HEK293 (cell line): ENCODE data around the gene ZNF17.

ENCODE experiments used
- CTCF ChIA-PET: fragments of 350-600 bp; formaldehyde crosslinking; extraction: SDS; loops from one replicate; lab custom pipeline; 2021; ENCODE audit warnings: antibody characterized with exemption; lab: Yijun Ruan, JAX
- POLR2A ChIA-PET: fragments of 300-600 bp; formaldehyde crosslinking; extraction: SDS; loops from one replicate; lab custom pipeline; 2020; ENCODE audit warnings: antibody characterized with exemption, inconsistent platforms; lab: Yijun Ruan, JAX
- H3K27ac ChIP-seq: fragments of 200-500 bp; sonication (Bioruptor generic); 2 replicates; pipeline ENCODE4 v1.5.1; 2014; ENCODE audit warnings: low read depth, low read length, control low read depth, inconsistent platforms; ENCODE audit errors: extremely low read depth
- H3K36me3 ChIP-seq, 2 experiments: fragments of 200-500 bp in 1 of 2; sonication (Bioruptor generic) in 1 of 2; 1 replicate in 1 of 2; 2 replicates in 1 of 2; pipeline ENCODE4 v1.5.1; 2014 to 2017; ENCODE audit warnings: inconsistent platforms in 2 of 2, low read length in 2 of 2; ENCODE audit not compliant: control insufficient read depth in 2 of 2, insufficient read depth in 1 of 2
- H3K4me1 ChIP-seq: fragments of 200-500 bp; sonication (Bioruptor generic); 2 replicates; pipeline ENCODE4 v1.5.1; 2014; ENCODE audit warnings: mild to moderate bottlenecking, low read length, inconsistent platforms; ENCODE audit not compliant: control insufficient read depth, insufficient read depth
- H3K4me3 ChIP-seq: 2 replicates; pipeline ENCODE4 v1.5.1; 2011; ENCODE audit warnings: low read depth, mild to moderate bottlenecking, control low read depth, low read length, moderate library complexity
- H3K9me3 ChIP-seq: fragments of 200-500 bp; sonication (Bioruptor generic); 2 replicates; pipeline ENCODE4 v1.5.1; 2014; ENCODE audit warnings: low read depth, low read length, inconsistent platforms; ENCODE audit not compliant: control insufficient read depth, insufficient read depth
- SETDB1 ChIP-seq: IDR thresholded peaks from one replicate; pipeline ENCODE4 v1.6.1; 2017; ENCODE audit warnings: mild to moderate bottlenecking, low read length, moderate library complexity, mixed read lengths; ENCODE audit not compliant: insufficient read length
- SP2 ChIP-seq: fragments of 450-650 bp; formaldehyde crosslinking; IDR thresholded peaks from 2 replicates; pipeline ENCODE4 v1.5.1; 2016; ENCODE audit warnings: missing biosample characterization, missing genetic modification characterization
- TRIM28 ChIP-seq: IDR thresholded peaks from 2 replicates; pipeline ENCODE4 v1.6.1; 2011; ENCODE audit warnings: low read length, control low read depth, borderline replicate concordance
- ZBTB11 ChIP-seq: fragments of 450-650 bp; formaldehyde crosslinking; conservative IDR thresholded peaks from 2 replicates; pipeline ENCODE4 v1.5.1; 2016; ENCODE audit warnings: low read depth, missing biosample characterization, missing genetic modification characterization
- ZBTB49 ChIP-seq: fragments of 450-650 bp; formaldehyde crosslinking; IDR thresholded peaks from 2 replicates; pipeline ENCODE4 v1.5.1; 2016; ENCODE audit warnings: missing biosample characterization, missing genetic modification characterization, low read depth
- ZNF223 ChIP-seq: fragments of 450-650 bp; formaldehyde crosslinking; IDR thresholded peaks from 2 replicates; pipeline ENCODE4 v1.5.1; 2016; ENCODE audit warnings: missing biosample characterization, missing genetic modification characterization
- ZNF354C ChIP-seq: fragments of 450-650 bp; formaldehyde crosslinking; IDR thresholded peaks from 2 replicates; pipeline ENCODE4 v1.5.1; 2016; ENCODE audit warnings: missing biosample characterization, missing genetic modification characterization, low read depth, borderline replicate concordance
- ZNF768 ChIP-seq: fragments of 450-650 bp; formaldehyde crosslinking; IDR thresholded peaks from 2 replicates; pipeline ENCODE4 v1.5.1; 2018; ENCODE audit warnings: missing biosample characterization, mild to moderate bottlenecking, missing genetic modification characterization
- TF ChIP-seq, protein P1 (sequence below): fragments of 450-650 bp; formaldehyde crosslinking; IDR thresholded peaks from 2 replicates; pipeline ENCODE4 v1.5.1; 2016; ENCODE audit warnings: missing biosample characterization, missing genetic modification characterization
- TF ChIP-seq, protein P2 (sequence below): fragments of 450-650 bp; formaldehyde crosslinking; IDR thresholded peaks from 2 replicates; pipeline ENCODE4 v1.5.1; 2016; ENCODE audit warnings: missing biosample characterization, missing genetic modification characterization
- TF ChIP-seq, protein P3 (sequence below): fragments of 450-650 bp; formaldehyde crosslinking; IDR thresholded peaks from 2 replicates; pipeline ENCODE4 v1.5.1; 2016; ENCODE audit warnings: missing biosample characterization, missing genetic modification characterization

Gene ZNF17

DNA sequence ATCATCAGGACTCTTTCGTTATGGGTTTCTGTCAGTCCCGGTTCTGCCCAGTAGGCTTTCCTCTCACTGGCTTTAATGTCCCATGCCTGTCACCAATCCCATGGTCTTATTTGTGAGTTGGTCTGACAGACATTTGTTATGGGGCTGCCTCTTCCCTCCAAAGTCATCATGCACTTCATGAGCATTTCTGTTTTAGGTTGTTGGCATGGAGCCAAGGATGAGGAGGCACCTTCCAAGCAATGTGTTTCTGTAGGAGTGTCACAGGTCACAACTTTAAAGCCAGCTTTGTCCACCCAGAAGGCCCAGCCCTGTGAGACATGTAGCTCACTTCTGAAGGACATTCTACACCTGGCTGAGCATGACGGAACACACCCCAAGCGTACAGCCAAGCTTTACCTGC, 8.5 kb downstream of the ZNF17 start (continued):
- TF ChIP-seq ZBTB49 (tag by site-specific recombination), result no peak
- TF ChIP-seq, protein P1, sequence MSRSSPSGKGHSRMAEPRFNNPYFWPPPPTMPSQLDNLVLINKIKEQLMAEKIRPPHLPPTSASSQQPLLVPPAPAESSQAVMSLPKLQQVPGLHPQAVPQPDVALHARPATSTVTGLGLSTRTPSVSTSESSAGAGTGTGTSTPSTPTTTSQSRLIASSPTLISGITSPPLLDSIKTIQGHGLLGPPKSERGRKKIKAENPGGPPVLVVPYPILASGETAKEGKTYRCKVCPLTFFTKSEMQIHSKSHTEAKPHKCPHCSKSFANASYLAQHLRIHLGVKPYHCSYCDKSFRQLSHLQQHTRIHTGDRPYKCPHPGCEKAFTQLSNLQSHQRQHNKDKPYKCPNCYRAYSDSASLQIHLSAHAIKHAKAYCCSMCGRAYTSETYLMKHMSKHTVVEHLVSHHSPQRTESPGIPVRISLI (tag by site-specific recombination), result no peak
- TF ChIP-seq SP2 (tag by site-specific recombination), result no peak

- no peak overlapping the region for H3K4me3 ChIP-seq
- H3K4me1 ChIP-seq, result no peaks in the 10 kb centered on the region
- ChIA-PET POLR2A (no interaction called here), CTCF (interaction anchor here (1.6 to 2.8 kb wide), 2 partner anchors 14 to 15 kb away, joined by 3 to 8 read pairs; no protein-coding TSS in a partner anchor)
- no peak overlapping the region for H3K27ac ChIP-seq
- H3K36me3 ChIP-seq, result peaks cover 26 to 53% of the 10 kb centered on the region in 2 experiments
- TF ChIP-seq SETDB1 (peak; percentile 51), ZNF223 (tag by site-specific recombination) (no peak)
- no peaks in the 10 kb centered on the region; the same call in none of the 2 replicates for H3K9me3 ChIP-seq
Measured at GRCh38 chr19:57421037-57421436, 10.1 kb downstream of the ZNF17 start.

- H3K36me3 ChIP-seq, result peaks cover 11 to 19% of the 10 kb centered on the region in 2 experiments
- POLR2A ChIA-PET, result interaction anchor here (0.9 to 1.5 kb wide), 4 partner anchors 15 to 749 kb away, joined by 3 to 6 read pairs (median 3); partner anchors contain the start of genes TRAPPC2B, ZNF274, ZNF419 and ZNF547
Measured at GRCh38 chr19:57434386-57435061, 23.6 kb downstream of the ZNF17 start.

More at GRCh38 chr19:57434386-57435061, 23.6 kb downstream of the ZNF17 start:
- Histone ChIP-seq H3K4me1 (peaks cover 7% of the 10 kb centered on the region), H3K27ac (peak overlapping the region; percentile 18; the same call in 1 of the 2 replicates), H3K9me3 (no peaks in the 10 kb centered on the region)
- TF ChIP-seq ZBTB11, result 0 out of 2 replicates have a peak, but pooled peaks have one; percentile 7
- TF ChIP-seq, protein P2, sequence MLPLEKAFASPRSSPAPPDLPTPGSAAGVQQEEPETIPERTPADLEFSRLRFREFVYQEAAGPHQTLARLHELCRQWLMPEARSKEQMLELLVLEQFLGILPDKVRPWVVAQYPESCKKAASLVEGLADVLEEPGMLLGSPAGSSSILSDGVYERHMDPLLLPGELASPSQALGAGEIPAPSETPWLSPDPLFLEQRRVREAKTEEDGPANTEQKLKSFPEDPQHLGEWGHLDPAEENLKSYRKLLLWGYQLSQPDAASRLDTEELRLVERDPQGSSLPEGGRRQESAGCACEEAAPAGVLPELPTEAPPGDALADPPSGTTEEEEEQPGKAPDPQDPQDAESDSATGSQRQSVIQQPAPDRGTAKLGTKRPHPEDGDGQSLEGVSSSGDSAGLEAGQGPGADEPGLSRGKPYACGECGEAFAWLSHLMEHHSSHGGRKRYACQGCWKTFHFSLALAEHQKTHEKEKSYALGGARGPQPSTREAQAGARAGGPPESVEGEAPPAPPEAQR (tag by site-specific recombination), result no peak
- no peak for TF ChIP-seq ZNF354C (tag by site-specific recombination)
- 0 out of 2 replicates have a peak, but pooled peaks have one; percentile 50 for TF ChIP-seq ZNF768
- TF ChIP-seq, protein P3, sequence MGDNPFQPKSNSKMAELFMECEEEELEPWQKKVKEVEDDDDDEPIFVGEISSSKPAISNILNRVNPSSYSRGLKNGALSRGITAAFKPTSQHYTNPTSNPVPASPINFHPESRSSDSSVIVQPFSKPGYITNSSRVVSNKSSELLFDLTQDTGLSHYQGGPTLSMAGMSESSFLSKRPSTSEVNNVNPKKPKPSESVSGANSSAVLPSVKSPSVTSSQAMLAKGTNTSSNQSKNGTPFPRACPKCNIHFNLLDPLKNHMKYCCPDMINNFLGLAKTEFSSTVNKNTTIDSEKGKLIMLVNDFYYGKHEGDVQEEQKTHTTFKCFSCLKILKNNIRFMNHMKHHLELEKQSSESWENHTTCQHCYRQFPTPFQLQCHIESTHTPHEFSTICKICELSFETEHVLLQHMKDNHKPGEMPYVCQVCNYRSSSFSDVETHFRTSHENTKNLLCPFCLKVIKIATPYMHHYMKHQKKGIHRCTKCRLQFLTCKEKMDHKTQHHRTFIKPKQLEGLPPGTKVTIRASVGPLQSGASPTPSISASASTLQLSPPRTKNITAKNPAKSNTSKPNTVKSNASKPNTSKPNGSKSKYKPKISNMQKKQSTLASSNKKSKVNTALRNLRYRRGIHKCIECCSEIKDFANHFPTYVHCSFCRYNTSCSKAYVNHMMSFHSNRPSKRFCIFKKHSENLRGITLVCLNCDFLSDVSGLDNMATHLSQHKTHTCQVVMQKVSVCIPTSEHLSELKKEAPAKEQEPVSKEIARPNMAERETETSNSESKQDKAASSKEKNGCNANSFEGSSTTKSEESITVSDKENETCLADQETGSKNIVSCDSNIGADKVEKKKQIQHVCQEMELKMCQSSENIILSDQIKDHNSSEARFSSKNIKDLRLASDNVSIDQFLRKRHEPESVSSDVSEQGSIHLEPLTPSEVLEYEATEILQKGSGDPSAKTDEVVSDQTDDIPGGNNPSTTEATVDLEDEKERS (tag by site-specific recombination), result 0 out of 2 replicates have a peak, but pooled peaks have one; percentile 14
- 0 out of 2 replicates have a peak, but pooled peaks have one; percentile 60 for TF ChIP-seq TRIM28
- TF ChIP-seq, all 188 proteins: peak for 4
- peak overlapping the region; percentile 94 for H3K4me3 ChIP-seq
- CTCF ChIA-PET, result interaction anchor here (0.7 to 1.4 kb wide), 4 partner anchors 21 to 251 kb away, joined by 3 to 5 read pairs (median 4); no protein-coding TSS in a partner anchor
